Stimulated activated CD4-positive, alpha-beta T cell treated with anti-CD3 and anti-CD28 coated beads, Interleukin-4, amount 100 ng/mL, for 48 hours (primary cell): ENCODE measurements around the gene KRT86.
"Not testable (repeated sequence)": the region's sequence is repeated elsewhere in the genome, so short reads cannot be mapped to it uniquely, and the experiment has no call there.

Source experiments
- DNase-seq, 2 donors: peaks; one replicate each; pipeline ENCODE4 v3.0.0-alpha.2; 2020; ENCODE audit warnings: low read depth in 2 of 2

The KRT86 gene

GRCh38 chr12:52291267-52291935 is 17.0 kb downstream of the KRT86 start, which contains the start of gene KRT81:
TSS of gene KRT81 (minus strand) at chr12:52291534. CDS start at chr12:52291465, 69 bp downstream.
- no peak for DNase-seq

GRCh38 chr12:52293926-52294325 is 19.5 kb downstream of the KRT86 start:
- no peak for DNase-seq

- no peak for DNase-seq
Measured at GRCh38 chr12:52294803-52295202, 20.4 kb downstream of the KRT86 start.

DNA sequence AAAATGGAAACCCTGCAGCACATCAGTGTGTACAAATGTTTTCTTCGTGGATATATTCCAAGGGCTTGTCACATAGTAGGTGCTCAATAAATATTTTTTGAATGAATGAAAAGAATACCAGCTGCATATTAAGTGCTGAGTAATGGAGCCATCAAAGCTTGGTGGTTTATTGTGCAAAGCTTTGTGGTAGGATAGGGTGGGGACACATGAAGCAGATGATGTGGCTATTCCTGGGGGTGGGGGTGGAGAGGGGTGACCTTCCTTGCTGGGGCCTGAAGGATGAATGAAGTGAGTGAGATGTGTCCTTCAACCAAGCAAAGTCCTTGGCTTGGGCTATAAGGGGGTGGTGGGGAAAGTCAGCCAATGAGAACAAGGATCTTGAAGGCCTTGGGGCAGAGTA is 21.2 kb downstream of the KRT86 start:
- no peak for DNase-seq

DNA sequence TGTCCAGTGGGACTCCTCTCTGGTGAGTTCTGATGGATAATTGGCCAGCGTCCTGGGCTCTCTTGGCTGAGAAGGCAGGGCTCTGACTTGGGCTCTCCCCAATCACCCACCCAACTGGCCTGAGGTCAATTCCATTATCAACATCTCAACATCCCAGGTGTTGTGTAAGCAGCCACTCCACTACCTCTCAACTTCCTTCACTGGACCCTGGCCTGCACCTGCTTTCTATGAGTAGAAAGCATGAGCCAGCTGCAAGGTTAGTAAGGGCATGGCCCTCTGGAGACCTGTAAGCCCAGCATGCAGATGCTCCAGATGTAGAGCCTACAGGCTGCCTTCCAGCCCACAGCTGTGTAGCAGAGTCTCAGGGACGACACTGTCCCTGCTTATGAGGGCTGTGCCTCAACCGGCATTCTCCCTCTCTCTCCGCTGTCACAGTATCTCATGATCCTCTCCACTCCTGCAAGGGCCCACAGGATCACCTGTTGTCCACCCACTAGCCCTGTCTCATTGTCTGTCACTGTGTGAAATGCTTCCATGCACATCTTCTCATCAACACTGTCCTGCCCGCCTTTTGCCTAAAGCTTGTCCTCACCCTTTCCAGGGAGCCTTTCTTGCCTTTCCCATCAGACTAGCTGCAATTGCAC is 22.2 kb downstream of the KRT86 start:
- DNase-seq: no peak

- DNase-seq: no peak
Measured at GRCh38 chr12:52298677-52299190, 24.3 kb downstream of the KRT86 start.

DNA sequence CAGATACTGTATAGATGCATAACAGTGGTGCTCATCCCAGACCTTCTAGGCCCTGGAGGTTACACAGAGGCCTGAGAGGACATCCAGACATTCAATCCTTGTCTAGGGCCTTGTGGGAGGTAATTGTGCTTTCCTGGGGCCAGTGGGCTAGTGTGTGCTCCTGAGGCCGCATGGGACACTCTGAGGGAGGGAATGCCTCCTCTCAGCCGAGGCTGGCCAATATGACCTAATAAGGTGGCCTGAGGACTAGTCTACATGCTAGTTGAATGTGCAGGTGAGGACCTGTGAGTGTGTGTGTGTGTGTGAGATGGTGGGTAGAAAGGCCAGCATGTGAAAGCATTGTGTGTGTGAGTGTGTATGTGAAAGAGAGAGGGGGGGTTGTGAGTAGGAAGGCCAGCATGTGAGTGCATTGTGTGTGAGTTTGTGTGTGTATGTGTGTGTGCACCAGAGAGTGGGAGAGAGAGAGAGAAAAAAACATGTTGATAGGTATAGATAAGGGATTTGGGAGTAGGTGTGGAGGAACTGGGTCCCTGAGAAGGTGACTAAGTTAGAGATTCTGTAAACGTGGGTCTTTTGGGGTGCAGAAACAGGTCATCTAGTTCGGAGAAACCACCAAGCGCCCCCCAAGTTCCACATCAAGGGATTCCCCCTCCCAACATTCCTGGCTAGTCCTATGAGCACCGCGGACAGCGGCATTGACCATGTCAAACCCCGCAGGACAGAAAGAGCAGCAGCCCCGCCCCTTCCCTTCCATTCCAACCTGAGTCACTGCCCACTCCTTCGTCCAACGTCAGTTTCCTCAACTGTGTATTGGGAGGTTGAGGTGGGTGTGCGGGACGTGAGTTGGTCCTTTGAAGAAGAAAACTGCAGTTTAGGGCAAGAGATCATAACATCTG is 26.6 kb downstream of the KRT86 start:
- no peak for DNase-seq

GRCh38 chr12:52301721-52302120 is 27.3 kb downstream of the KRT86 start:
- not testable (repeated sequence) for DNase-seq

- DNase-seq: not testable (repeated sequence)
Measured at GRCh38 chr12:52302242-52302914, 27.9 kb downstream of the KRT86 start.

DNA sequence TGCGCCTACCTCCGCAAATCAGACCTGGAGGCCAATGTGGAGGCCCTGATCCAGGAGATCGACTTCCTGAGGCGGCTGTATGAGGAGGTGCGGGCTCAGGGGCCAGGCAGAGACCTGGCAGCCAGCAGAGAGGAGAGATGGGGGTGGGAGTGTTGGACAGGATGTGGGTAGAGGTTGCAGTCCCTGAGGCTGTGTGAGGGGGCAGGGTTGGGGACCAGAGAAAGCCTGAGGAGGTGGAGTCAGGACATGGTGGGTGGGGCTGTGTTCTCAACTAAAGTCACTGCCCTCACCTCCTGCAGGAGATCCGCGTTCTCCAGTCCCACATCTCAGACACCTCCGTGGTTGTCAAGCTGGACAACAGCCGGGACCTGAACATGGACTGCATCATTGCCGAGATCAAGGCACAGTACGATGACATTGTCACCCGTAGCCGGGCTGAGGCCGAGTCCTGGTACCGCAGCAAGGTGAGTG is 30.5 kb downstream of the KRT86 start:
- not testable (repeated sequence) for DNase-seq

GRCh38 chr12:52305921-52306705 is 31.7 kb downstream of the KRT86 start:
- DNase-seq: no peak

GRCh38 chr12:52306731-52307130 is 32.3 kb downstream of the KRT86 start:
- DNase-seq: no peak

GRCh38 chr12:52307836-52308805 is 33.7 kb downstream of the KRT86 start:
- peak; percentile 40 to 52 for DNase-seq

DNA sequence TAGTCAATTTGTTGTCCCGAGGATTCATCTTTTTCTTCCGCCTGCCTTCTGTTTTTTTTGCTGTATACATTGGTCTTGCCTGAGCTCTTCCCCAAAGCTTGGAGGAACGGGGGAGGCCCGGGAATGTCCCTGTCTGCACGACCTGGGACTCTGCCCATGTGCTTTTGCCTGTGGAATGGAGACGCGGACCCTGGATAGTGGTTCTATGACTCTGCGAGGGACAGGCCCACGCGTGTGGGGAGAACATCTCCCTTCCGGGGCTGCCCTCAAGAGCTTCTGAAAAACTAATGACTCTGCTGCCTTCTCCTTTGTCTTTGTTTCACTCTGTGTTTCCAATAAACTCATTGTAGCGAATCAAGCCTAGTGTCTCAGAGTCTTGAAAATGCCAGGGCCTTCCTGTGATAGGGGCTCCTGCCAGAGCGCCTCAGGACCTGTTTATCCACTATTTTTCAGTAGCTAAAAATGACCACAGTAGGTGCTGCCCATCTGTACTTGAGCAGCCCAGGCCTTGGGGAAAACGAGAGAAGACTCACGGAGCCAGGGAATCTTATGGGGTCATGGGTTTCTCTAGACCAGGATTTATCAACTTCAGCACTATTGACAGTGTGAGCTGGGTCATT is 34.5 kb downstream of the KRT86 start:
- DNase-seq: no peak

DNA sequence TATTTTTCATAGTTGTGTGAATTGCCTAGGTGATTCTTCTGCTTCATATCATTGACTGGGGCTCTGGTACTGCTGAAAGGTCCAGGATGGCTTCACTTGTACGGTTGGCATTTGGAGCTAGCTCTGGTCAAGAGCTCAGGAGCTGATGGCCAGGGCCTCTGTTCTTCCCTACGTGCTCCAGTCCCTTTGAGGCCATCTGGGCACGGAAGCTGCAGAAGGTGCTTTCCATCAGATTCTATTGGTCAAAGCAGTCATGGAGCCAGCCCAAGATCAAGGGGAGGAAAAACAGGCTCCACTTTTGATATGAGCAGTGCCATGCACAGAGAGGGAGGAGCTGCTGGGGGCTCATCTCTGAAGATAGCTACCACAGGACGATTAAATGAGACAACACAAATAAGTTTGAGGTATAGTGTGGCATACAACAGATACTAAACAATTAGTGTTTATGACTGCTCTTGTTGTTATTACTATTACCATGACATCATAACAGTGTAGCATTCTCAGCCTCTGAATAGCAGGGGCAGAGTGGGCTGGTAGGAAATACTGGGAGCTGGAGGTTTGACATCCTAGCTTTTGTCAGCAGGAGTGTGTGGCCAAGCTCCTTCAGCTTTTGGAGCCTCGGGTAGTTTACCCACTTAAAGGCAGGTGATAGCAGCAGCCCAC is 36.3 kb downstream of the KRT86 start:
- no peak for DNase-seq

DNA sequence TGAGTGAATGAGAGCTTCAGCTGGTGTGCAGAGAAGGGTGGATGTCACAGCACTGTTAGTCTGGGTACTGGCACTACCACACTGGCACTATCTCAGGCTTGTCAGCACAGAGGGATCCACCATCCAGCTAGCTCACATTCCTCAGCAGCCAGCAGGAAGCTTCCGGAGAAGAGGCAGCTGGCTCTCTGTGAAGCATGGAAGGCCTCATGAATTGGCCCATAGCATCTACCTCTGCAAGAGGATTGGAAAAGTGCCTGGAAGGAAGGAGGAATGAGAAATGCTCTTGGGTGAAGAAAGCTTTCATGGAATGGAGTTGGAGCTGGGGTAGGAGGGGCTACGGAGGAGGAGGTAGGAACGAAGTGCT is 36.8 kb downstream of the KRT86 start:
- DNase-seq: no peak

DNA sequence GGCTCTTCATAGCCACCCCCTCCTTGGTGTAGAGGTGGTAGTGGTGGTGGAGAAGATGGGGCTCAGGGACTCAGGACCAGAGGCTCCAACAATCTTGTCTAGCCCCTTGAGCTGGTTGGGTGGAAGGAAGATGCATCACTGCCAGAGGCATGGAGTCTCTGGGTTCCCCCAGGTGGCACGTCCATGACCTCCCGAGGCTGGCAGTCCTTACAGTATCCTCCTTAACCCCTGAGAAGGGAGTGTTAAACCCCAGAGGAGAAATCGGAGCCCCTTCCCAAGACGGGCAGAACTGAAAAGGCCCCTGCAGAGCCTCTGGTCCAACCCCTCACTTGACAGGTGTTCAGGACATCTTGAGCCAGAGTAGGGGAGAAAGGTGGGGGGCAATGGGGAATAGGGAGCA is 37.6 kb downstream of the KRT86 start:
- DNase-seq: no peak

GRCh38 chr12:52313461-52313860 is 39.0 kb downstream of the KRT86 start:
- no peak for DNase-seq

GRCh38 chr12:52313926-52314325 is 39.5 kb downstream of the KRT86 start:
- DNase-seq: no peak
